RWPE1 (cell line): ENCODE measurements around the gene SPTLC2.
"Not testable (repeated sequence)": the region's sequence is repeated elsewhere in the genome, so short reads cannot be mapped to it uniquely, and the experiment has no call there.

Experiments used
- CTCF ChIA-PET: fragments of 350-600 bp; sonication (Branson Sonifier 250); formaldehyde crosslinking; extraction: SDS; loops from one replicate; lab custom pipeline; 2021; lab: Yijun Ruan, JAX
- POLR2A ChIA-PET: fragments of 400-600 bp; formaldehyde crosslinking; extraction: SDS; loops from one replicate; lab custom pipeline; 2020; ENCODE audit warnings: antibody characterized with exemption; ENCODE audit not compliant: low non-redundant PET; lab: Yijun Ruan, JAX
- DNase-seq: peaks from one replicate; pipeline ENCODE4 v3.0.0; 2012; ENCODE audit warnings: low spot score
- H3K27ac ChIP-seq: fragments of 450-650 bp; 2 replicates; pipeline ENCODE4 v1.5.1; 2017
- TF ChIP-seq, protein P1 (sequence below): fragments of 450-650 bp; conservative IDR thresholded peaks from 2 replicates; pipeline ENCODE4 v1.5.1; 2017; ENCODE audit warnings: low read depth, mild to moderate bottlenecking

SPTLC2 gene

DNA sequence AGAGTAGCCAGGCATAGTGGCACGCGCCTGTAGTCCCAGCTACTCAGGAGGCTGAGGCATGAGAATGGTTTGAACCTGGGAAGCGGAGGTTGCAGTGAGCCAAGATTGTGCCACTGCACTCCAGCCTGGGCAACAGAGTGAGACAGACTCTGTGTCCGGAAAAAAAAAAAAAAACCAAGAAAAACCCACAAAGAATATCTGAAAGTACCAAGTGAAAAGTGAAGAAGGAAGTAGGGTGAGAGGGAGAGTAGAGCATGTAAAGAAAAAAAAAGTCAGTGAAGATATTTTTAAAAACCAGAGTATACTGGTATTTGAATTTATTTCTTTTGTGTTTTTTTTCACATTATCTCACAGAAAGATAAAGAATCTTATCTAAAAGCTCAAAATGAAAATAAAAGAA, 74.5 kb downstream of the SPTLC2 start:
- TF ChIP-seq, protein P1, sequence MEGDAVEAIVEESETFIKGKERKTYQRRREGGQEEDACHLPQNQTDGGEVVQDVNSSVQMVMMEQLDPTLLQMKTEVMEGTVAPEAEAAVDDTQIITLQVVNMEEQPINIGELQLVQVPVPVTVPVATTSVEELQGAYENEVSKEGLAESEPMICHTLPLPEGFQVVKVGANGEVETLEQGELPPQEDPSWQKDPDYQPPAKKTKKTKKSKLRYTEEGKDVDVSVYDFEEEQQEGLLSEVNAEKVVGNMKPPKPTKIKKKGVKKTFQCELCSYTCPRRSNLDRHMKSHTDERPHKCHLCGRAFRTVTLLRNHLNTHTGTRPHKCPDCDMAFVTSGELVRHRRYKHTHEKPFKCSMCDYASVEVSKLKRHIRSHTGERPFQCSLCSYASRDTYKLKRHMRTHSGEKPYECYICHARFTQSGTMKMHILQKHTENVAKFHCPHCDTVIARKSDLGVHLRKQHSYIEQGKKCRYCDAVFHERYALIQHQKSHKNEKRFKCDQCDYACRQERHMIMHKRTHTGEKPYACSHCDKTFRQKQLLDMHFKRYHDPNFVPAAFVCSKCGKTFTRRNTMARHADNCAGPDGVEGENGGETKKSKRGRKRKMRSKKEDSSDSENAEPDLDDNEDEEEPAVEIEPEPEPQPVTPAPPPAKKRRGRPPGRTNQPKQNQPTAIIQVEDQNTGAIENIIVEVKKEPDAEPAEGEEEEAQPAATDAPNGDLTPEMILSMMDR: no peak
- POLR2A ChIA-PET: no interaction called here
- CTCF ChIA-PET: no interaction called here
- no peak for DNase-seq
- H3K27ac ChIP-seq: no peak overlapping the region

DNA sequence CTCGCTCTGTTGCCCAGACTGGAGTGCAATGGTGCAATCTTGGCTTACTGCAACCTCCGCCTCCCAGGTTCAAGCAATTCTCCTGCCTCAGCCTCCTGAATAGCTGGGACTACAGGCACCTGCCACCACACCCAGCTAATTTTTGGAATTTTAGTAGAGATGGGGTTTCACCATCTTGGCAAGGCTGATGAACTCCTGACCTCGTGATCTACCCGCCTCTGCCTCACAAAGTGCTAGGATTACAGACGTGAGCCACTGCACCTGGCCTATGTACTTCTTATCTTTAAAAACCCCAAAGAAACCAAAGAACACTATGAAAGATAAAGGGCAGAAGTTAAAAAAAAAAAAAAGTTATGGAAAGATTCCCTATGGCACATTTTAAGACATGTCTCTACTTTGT, 79.5 kb downstream of the SPTLC2 start:
- H3K27ac ChIP-seq, CTCF ChIA-PET, DNase-seq, POLR2A ChIA-PET: not testable (repeated sequence)

DNA sequence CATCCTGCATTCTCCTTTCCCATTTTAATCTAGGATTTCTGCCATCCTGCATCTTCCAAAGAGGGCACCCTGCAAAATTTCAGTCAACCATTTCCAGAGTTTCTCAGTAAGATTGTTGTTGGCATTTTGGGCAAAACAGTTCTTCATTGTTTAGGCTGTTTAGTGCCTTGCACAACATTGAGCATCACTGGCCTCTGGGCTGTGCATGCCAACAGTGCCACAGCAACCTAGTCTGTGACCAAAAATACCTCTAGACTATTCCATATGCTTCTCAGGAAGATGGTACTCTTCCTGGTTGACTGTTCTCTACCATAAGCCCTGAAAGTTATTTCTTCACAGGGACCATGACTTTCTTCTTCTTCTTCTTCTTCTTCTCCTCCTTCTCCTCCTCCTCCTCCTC, 85.4 kb downstream of the SPTLC2 start:
- TF ChIP-seq, protein P1: no peak
- ChIA-PET POLR2A (no interaction called here), CTCF (no interaction called here)
- no peak overlapping the region for H3K27ac ChIP-seq
- DNase-seq: no peak

DNA sequence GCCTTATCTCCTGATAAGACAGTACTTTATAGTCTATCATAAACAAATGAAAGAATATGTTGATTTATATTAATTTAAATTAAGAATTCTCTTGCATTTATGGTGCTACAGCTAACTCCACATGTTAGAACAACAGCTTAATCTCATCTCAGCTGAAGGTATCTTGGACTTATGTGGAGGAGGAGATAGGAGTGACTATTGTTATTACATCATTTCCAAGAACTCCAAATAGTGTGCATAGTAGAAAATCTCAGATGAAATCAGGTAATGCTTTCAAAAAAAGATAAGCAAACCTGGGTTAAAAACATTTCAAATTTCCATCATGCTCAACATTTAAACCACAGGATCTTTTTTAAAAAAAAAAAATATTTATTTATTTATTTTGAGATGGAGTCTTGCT, 86.5 kb downstream of the SPTLC2 start:
- CTCF ChIA-PET: no interaction called here
- POLR2A ChIA-PET: no interaction called here
- TF ChIP-seq, protein P1: no peak
- no peak for DNase-seq
- no peak overlapping the region for H3K27ac ChIP-seq

DNA sequence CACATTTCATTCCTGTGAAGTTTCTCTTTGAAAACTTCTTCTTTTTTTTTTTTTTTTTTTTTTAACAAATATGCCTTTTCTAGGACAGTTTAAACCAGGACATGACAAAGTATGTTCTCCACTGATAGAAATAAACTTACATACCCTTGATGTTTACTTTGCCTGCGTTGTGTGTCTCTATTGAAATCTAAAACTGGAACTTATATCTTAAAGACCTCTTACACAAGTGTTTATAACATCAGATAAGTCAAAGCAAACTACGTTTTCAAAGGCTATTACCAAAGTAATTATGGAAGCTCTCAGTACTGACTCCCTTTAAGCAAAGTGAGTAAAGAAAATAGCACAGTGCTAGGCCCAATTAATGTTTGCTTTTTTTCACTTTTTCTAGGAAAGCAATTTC, 87.2 kb downstream of the SPTLC2 start:
- no peak overlapping the region for H3K27ac ChIP-seq
- ChIA-PET POLR2A (no interaction called here), CTCF (no interaction called here)
- DNase-seq: no peak
- TF ChIP-seq, protein P1: no peak

DNA sequence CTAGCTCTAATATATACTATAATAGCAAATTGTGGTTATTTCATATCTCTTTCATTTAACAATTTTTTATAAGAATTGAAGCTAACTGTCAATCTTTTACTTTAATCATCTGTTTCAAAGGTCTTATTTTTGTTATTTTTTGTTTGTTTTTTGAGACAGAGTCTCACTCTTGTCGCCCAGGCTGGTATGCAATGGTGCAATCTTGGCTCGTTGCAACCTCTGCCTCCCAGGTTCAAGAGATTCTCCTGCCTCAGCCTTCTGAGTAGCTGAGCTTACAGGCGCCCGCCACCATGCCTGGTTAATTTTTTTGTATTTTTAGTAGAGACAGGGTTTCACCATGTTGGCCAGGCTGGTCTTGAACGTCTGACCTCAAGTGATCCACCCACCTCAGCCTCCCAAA, 87.7 kb downstream of the SPTLC2 start:
- DNase-seq, H3K27ac ChIP-seq, CTCF ChIA-PET, POLR2A ChIA-PET: not testable (repeated sequence)

DNA sequence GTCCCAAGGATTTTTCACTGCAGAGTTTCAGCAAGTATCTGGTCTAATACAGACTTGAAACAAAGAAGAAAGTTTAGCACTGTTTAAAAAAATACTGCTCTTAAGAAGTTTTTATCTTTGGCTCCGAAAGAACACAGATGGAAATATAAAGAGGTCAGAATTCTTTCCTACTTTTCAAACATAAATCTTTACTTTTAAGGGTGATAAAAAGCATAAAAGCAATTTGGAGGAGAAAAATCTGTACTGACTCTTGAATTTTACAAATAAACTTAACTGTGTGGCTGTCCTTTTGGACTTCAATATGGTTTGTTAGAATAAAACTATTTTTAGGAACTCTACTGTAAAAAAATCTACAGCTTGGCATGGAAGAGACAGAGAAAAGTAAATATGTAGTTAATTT, 90.2 kb downstream of the SPTLC2 start:
- POLR2A ChIA-PET: no interaction called here

DNA sequence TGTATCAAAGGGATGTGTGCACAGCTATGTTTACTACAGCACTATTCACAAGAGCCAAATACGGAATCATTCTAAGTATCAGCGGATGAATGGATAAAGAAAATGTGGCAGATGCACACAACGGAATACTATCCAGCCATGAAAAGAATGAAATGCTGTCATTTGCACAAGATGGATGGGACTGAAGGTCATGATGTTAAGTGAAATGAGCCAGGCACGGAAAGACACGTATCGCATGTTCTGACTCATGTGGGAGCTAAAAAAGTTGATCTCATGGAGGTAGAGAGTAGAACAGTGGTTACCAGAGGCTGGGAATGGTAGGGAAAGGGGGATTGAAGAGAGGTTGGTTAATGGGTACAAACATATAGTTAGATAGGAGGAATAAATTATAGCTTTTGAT, 91.9 kb downstream of the SPTLC2 start:
- ChIA-PET CTCF (no interaction called here), POLR2A (no interaction called here)
- no peak for DNase-seq
- TF ChIP-seq, protein P1: no peak
- H3K27ac ChIP-seq: no peak overlapping the region

More for the DNA sequence above, 90.2 kb downstream of the SPTLC2 start:
- no peak overlapping the region for H3K27ac ChIP-seq
- DNase-seq: no peak
- TF ChIP-seq, protein P1: no peak
- CTCF ChIA-PET: no interaction called here
